Choroid plexus epithelial cell (primary cell): ENCODE results near the gene OVCA2.

Source experiments
- DNase-seq: peaks from one replicate; pipeline ENCODE4 v3.0.0-alpha.2; 2010; ENCODE audit warnings: low read depth
- H3K4me3 ChIP-seq: 2 replicates; pipeline ENCODE4 v1.5.1; 2011; ENCODE audit warnings: low read depth, mild to moderate bottlenecking, control low read depth, low read length, moderate library complexity
- TF ChIP-seq, protein P1 (sequence below): conservative IDR thresholded peaks from 2 replicates; pipeline ENCODE4 v1.5.1; 2011; ENCODE audit warnings: low read depth, mild to moderate bottlenecking, control low read depth, inconsistent platforms, low read length, moderate library complexity

Gene OVCA2

DNA sequence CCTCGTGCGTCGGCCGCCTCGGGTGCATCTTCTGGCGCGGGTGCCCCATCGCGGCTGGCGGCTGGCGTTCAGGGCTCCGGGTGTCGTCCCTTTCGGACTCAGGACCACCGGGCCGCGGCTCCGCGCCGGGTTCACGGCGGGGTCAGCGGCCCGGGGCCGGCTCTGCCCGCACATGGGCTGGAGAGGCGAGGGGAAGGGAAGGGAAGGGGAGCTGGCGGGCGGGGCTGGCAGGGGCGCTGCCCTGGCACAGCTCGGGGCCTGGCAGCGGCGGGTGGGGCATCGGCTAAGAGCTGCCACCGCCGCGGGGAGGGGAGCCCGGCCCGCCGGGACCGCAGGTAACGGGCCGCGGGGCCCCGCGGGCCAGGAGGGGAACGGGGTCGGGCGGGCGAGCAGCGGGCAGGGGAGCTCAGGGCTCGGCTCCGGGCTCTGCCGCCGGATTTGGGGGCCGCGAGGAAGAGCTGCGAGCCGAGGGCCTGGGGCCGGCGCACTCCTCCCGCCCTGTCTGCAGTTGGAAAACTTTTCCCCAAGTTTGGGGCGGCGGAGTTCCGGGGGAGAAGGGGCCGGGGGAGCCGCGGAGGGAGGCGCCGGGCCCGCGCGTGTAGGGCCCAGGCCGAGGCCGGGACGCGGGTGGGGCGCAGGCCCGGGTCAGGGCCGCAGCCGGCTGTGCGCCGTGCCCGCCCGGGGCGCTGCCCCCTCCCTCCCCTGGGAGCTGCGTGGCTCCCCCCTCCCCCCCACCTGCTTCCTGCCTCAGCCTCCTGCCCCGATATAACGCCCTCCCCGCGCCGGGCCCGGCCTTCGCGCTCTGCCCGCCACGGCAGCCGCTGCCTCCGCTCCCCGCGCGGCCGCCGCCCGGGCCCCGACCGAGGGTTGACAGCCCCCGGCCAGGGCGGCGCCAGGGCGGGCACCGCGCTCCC lies 13.7 kb downstream of the OVCA2 start:
- DNase-seq, result peak; percentile 63
- TF ChIP-seq, protein P1, sequence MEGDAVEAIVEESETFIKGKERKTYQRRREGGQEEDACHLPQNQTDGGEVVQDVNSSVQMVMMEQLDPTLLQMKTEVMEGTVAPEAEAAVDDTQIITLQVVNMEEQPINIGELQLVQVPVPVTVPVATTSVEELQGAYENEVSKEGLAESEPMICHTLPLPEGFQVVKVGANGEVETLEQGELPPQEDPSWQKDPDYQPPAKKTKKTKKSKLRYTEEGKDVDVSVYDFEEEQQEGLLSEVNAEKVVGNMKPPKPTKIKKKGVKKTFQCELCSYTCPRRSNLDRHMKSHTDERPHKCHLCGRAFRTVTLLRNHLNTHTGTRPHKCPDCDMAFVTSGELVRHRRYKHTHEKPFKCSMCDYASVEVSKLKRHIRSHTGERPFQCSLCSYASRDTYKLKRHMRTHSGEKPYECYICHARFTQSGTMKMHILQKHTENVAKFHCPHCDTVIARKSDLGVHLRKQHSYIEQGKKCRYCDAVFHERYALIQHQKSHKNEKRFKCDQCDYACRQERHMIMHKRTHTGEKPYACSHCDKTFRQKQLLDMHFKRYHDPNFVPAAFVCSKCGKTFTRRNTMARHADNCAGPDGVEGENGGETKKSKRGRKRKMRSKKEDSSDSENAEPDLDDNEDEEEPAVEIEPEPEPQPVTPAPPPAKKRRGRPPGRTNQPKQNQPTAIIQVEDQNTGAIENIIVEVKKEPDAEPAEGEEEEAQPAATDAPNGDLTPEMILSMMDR, result no peak
- H3K4me3 ChIP-seq, result peak overlapping the region; percentile 79

DNA sequence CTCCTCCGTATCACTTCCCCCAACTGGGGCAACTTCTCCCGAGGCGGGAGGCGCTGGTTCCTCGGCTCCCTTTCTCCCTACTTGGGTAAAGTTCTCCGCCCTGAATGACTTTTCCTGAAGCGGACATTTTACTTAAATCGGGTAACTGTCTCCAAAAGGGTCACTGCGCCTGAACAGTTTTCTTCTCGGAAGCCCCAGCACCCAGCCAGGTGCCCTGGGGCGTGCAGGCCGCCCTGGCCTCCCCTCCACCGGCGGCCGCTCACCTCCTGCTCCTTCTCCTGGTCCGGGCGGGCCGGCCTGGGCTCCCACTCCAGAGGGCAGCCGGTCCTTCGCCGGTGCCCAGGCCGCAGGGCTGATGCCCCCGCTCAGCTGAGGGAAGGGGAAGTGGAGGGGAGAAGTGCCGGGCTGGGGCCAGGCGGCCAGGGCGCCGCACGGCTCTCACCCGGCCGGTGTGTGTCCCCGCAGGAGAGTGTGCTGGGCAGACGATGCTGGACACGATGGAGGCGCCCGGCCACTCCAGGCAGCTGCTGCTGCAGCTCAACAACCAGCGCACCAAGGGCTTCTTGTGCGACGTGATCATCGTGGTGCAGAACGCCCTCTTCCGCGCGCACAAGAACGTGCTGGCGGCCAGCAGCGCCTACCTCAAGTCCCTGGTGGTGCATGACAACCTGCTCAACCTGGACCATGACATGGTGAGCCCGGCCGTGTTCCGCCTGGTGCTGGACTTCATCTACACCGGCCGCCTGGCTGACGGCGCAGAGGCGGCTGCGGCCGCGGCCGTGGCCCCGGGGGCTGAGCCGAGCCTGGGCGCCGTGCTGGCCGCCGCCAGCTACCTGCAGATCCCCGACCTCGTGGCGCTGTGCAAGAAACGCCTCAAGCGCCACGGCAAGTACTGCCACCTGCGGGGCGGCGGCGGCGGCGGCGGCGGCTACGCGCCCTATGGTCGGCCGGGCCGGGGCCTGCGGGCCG lies 14.7 kb downstream of the OVCA2 start:
- peak; percentile 79 for DNase-seq
- H3K4me3 ChIP-seq, result peak overlapping the region; percentile 79
- TF ChIP-seq, protein P1, result no peak

DNA sequence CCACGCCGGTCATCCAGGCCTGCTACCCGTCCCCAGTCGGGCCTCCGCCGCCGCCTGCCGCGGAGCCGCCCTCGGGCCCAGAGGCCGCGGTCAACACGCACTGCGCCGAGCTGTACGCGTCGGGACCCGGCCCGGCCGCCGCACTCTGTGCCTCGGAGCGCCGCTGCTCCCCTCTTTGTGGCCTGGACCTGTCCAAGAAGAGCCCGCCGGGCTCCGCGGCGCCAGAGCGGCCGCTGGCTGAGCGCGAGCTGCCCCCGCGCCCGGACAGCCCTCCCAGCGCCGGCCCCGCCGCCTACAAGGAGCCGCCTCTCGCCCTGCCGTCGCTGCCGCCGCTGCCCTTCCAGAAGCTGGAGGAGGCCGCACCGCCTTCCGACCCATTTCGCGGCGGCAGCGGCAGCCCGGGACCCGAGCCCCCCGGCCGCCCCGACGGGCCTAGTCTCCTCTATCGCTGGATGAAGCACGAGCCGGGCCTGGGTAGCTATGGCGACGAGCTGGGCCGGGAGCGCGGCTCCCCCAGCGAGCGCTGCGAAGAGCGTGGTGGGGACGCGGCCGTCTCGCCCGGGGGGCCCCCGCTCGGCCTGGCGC lies 15.4 kb downstream of the OVCA2 start:
- TF ChIP-seq, protein P1, result no peak
- DNase-seq, result peak; percentile 57
- H3K4me3 ChIP-seq, result peak overlapping the region; percentile 79

DNA sequence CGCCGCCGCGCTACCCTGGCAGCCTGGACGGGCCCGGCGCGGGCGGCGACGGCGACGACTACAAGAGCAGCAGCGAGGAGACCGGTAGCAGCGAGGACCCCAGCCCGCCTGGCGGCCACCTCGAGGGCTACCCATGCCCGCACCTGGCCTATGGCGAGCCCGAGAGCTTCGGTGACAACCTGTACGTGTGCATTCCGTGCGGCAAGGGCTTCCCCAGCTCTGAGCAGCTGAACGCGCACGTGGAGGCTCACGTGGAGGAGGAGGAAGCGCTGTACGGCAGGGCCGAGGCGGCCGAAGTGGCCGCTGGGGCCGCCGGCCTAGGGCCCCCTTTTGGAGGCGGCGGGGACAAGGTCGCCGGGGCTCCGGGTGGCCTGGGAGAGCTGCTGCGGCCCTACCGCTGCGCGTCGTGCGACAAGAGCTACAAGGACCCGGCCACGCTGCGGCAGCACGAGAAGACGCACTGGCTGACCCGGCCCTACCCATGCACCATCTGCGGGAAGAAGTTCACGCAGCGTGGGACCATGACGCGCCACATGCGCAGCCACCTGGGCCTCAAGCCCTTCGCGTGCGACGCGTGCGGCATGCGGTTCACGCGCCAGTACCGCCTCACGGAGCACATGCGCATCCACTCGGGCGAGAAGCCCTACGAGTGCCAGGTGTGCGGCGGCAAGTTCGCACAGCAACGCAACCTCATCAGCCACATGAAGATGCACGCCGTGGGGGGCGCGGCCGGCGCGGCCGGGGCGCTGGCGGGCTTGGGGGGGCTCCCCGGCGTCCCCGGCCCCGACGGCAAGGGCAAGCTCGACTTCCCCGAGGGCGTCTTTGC lies 16.2 kb downstream of the OVCA2 start:
- TF ChIP-seq, protein P1, result no peak
- H3K4me3 ChIP-seq, result peak overlapping the region; percentile 79

DNA sequence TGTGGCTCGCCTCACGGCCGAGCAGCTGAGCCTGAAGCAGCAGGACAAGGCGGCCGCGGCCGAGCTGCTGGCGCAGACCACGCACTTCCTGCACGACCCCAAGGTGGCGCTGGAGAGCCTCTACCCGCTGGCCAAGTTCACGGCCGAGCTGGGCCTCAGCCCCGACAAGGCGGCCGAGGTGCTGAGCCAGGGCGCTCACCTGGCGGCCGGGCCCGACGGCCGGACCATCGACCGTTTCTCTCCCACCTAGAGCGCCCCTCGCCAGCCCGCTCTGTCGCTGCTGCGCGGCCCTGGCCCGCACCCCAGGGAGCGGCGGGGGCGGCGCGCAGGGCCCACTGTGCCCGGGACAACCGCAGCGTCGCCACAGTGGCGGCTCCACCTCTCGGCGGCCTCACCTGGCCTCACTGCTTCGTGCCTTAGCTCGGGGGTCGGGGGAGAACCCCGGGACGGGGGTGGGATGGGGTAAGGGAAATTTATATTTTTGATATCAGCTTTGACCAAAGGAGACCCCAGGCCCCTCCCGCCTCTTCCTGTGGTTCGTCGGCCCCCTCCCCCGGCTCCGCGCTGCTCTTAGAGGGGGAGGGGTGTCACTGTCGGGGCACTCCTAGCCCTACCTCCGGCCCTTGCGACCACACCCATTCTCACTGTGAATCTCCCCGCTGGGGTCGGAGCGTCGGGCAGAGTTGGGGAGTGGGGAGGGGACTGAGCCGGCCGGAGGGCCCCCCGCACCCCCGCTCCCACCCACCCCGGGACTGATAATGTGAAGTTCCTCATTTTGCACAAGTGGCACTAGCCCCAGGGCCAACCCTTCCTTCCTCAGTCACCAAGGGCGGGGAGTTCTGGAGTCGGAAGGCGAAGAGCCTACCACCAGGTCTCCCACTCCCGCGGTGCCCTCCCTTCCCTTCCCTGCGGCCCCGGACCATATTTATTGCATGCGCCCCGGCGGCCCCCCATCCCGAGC lies 17.0 kb downstream of the OVCA2 start:
- DNase-seq, result peak; percentile 91
- H3K4me3 ChIP-seq, result peak overlapping the region; percentile 79
- TF ChIP-seq, protein P1, result peak; percentile 70

More for the DNA sequence above, 16.2 kb downstream of the OVCA2 start:
- DNase-seq, result peak; percentile 69
